K562 (cell line): ENCODE results near the gene IMPA2. TPM values are rescaled to one million over a fixed set of nuclear protein-coding genes. Genes with fewer than 3 reads are reported as not detected.

ENCODE experiments used
- NFE2 ChIP-seq: IDR thresholded peaks from 2 replicates; pipeline ENCODE4 v1.6.1; 2014; ENCODE audit warnings: antibody characterized with exemption, low read depth
- PTBP1 ChIP-seq: fragments of 200-400 bp; formaldehyde crosslinking; IDR thresholded peaks from 2 replicates; pipeline ENCODE4 v1.6.1; 2017; ENCODE audit warnings: low read depth, low read length
- REST ChIP-seq, 2 experiments: fragments of 450-650 bp; formaldehyde crosslinking in 1 of 2; IDR thresholded peaks; 2 replicates each; pipeline versions ENCODE4 v1.4.0 to v1.6.1; 2014 to 2020; ENCODE audit warnings: mild to moderate bottlenecking in 2 of 2, borderline replicate concordance in 1 of 2, low read depth in 1 of 2
- SIN3A ChIP-seq, 2 experiments: fragments of 150-350 bp in 1 of 2; IDR thresholded peaks; 2 replicates each; pipeline ENCODE4 v1.6.1; 2011 to 2016; ENCODE audit warnings: borderline replicate concordance in 2 of 2, low read depth in 2 of 2, low read length in 2 of 2, mild to moderate bottlenecking in 2 of 2, moderate library complexity in 2 of 2; ENCODE audit not compliant: control insufficient read depth in 1 of 2
- SIN3B ChIP-seq: fragments of 450-650 bp; IDR thresholded peaks from 2 replicates; pipeline ENCODE4 v1.6.1; 2017; ENCODE audit warnings: low read depth, mild to moderate bottlenecking, moderate library complexity
- TSC22D4 ChIP-seq: fragments of 450-650 bp; IDR thresholded peaks from 2 replicates; pipeline ENCODE4 v1.6.1; 2016; ENCODE audit warnings: missing genetic modification characterization, missing biosample characterization, control low read depth
- polyA plus RNA-seq, 8 experiments: library from polyadenylated mRNA; depleted of rRNA in 4 of 8; stranded (reverse) in 5 of 8; unstranded in 3 of 8; fragments of >200 nt; fragmentation: Nextera tagmentation in 2 of 8; fragmentation: Illumina TruSeq in 1 of 8; extraction: Ambion mirVana in 2 of 8; extraction: Trizol in 1 of 8; gene quantifications; 2 replicates each; pipeline versions ENCODE4 v1.2.1 to v1.2.3, GENCODE V29; 2011 to 2014; ENCODE audit warnings: inconsistent platforms in 1 of 8, missing spikeins in 1 of 8
- total RNA-seq, 7 experiments: library from RNA; depleted of rRNA in 6 of 7; stranded (reverse); fragments of >200 nt in 6 of 7; fragmentation: Illumina TruSeq in 2 of 7; extraction: Trizol in 2 of 7; gene quantifications; 2 replicates each; pipeline versions ENCODE4 v1.2.1 to v1.2.3, GENCODE V29; 2011 to 2021; ENCODE audit warnings: low replicate concordance in 1 of 7

IMPA2 gene
- total and polyA plus RNA-seq, 9 of the 15 experiments (the other 6 are each of a cell fraction or from before 2014, with no cell fraction given) = 0.62 to 11.3 (median 5.7) TPM

- TF ChIP-seq REST (IDR thresholded peaks at IDR 0.05; ENCODE audit: borderline replicate concordance) = no peak
- TF ChIP-seq REST (CRISPR knock-in tag; IDR thresholded peaks at IDR 0.05; ENCODE audit: low read depth) = no peak
- no peak for TF ChIP-seq NFE2
- TF ChIP-seq PTBP1 = no peak
- no peak for TF ChIP-seq SIN3A (IDR thresholded peaks at IDR 0.05; ENCODE audit: borderline replicate concordance in 2 of 2, control insufficient read depth in 1 of 2, low read depth in 2 of 2, low read length in 2 of 2)
- no peak for TF ChIP-seq SIN3B
- no peak for TF ChIP-seq TSC22D4 (tag)
- TF ChIP-seq, all 486 proteins: peak for 0
These were observed 49.9 kb downstream of the IMPA2 start (continued) for GRCh38 chr18:12031181-12031580.
